HEK293 (cell line): ENCODE measurements around the gene SLC33A1.
A peak's percentile ranks its signal among the peaks of the same experiment; 100 is the strongest.

Experiments
- BCL11A ChIP-seq: fragments of 450-650 bp; formaldehyde crosslinking; IDR thresholded peaks from 2 replicates; pipeline ENCODE4 v1.5.1; 2016; ENCODE audit warnings: low read depth, missing biosample characterization, missing genetic modification characterization
- KLF9 ChIP-seq: fragments of 450-650 bp; formaldehyde crosslinking; IDR thresholded peaks from 2 replicates; pipeline ENCODE4 v1.5.1; 2016; ENCODE audit warnings: missing biosample characterization, missing genetic modification characterization, low read depth
- SP2 ChIP-seq: fragments of 450-650 bp; formaldehyde crosslinking; IDR thresholded peaks from 2 replicates; pipeline ENCODE4 v1.5.1; 2016; ENCODE audit warnings: missing biosample characterization, missing genetic modification characterization
- SP7 ChIP-seq: fragments of 450-650 bp; formaldehyde crosslinking; IDR thresholded peaks from 2 replicates; pipeline ENCODE4 v1.5.1; 2016; ENCODE audit warnings: missing biosample characterization, missing genetic modification characterization
- ZBTB20 ChIP-seq: fragments of 450-650 bp; formaldehyde crosslinking; IDR thresholded peaks from 2 replicates; pipeline ENCODE4 v1.5.1; 2016; ENCODE audit warnings: missing biosample characterization, missing genetic modification characterization
- ZEB2 ChIP-seq: fragments of 450-650 bp; formaldehyde crosslinking; IDR thresholded peaks from 2 replicates; pipeline ENCODE4 v1.5.1; 2016; ENCODE audit warnings: missing biosample characterization, missing genetic modification characterization
- ZFHX2 ChIP-seq: fragments of 450-650 bp; formaldehyde crosslinking; conservative IDR thresholded peaks from 2 replicates; pipeline ENCODE4 v1.5.1; 2016; ENCODE audit warnings: missing biosample characterization, missing genetic modification characterization
- ZIC2 ChIP-seq: fragments of 450-650 bp; formaldehyde crosslinking; IDR thresholded peaks from 2 replicates; pipeline ENCODE4 v1.5.1; 2016; ENCODE audit warnings: missing biosample characterization, missing genetic modification characterization
- ZNF169 ChIP-seq: fragments of 450-650 bp; formaldehyde crosslinking; IDR thresholded peaks from 2 replicates; pipeline ENCODE4 v1.5.1; 2016; ENCODE audit warnings: missing biosample characterization, missing genetic modification characterization
- ZNF2 ChIP-seq: fragments of 450-650 bp; formaldehyde crosslinking; IDR thresholded peaks from 2 replicates; pipeline ENCODE4 v1.5.1; 2016; ENCODE audit warnings: missing biosample characterization, missing genetic modification characterization
- ZNF221 ChIP-seq: fragments of 450-650 bp; formaldehyde crosslinking; IDR thresholded peaks from 2 replicates; pipeline ENCODE4 v1.5.1; 2017; ENCODE audit warnings: missing biosample characterization, missing genetic modification characterization, borderline replicate concordance
- ZNF274 ChIP-seq, 2 experiments: fragments of 200-500 bp in 1 of 2; fragments of 450-650 bp in 1 of 2; sonication (Bioruptor generic) in 1 of 2; formaldehyde crosslinking in 1 of 2; IDR thresholded peaks; 2 replicates each; pipeline versions ENCODE4 v1.5.1 to v1.6.1; 2014 to 2016; ENCODE audit warnings: borderline replicate concordance in 1 of 2, inconsistent platforms in 1 of 2, low read length in 1 of 2, missing biosample characterization in 1 of 2, missing genetic modification characterization in 1 of 2
- ZNF292 ChIP-seq: fragments of 450-650 bp; formaldehyde crosslinking; IDR thresholded peaks from 2 replicates; pipeline ENCODE4 v1.5.1; 2016; ENCODE audit warnings: low read depth, missing biosample characterization, missing genetic modification characterization, borderline replicate concordance
- ZNF335 ChIP-seq: fragments of 450-650 bp; formaldehyde crosslinking; conservative IDR thresholded peaks from 2 replicates; pipeline ENCODE4 v1.5.1; 2016; ENCODE audit warnings: missing biosample characterization, missing genetic modification characterization
- ZNF366 ChIP-seq: fragments of 450-650 bp; formaldehyde crosslinking; conservative IDR thresholded peaks from 2 replicates; pipeline ENCODE4 v1.5.1; 2016; ENCODE audit warnings: missing biosample characterization, missing genetic modification characterization
- ZNF555 ChIP-seq: fragments of 450-650 bp; formaldehyde crosslinking; conservative IDR thresholded peaks from 2 replicates; pipeline ENCODE4 v1.5.1; 2017; ENCODE audit warnings: missing biosample characterization, mild to moderate bottlenecking, missing genetic modification characterization, inconsistent platforms
- ZNF560 ChIP-seq: fragments of 450-650 bp; formaldehyde crosslinking; IDR thresholded peaks from 2 replicates; pipeline ENCODE4 v1.5.1; 2017; ENCODE audit warnings: missing biosample characterization, missing genetic modification characterization, borderline replicate concordance
- ZNF658 ChIP-seq: fragments of 450-650 bp; formaldehyde crosslinking; IDR thresholded peaks from 2 replicates; pipeline ENCODE4; 2016; ENCODE audit warnings: missing biosample characterization, missing genetic modification characterization
- ZNF660 ChIP-seq: fragments of 450-650 bp; IDR thresholded peaks from 2 replicates; pipeline ENCODE4 v1.5.1; 2018; ENCODE audit warnings: missing biosample characterization, mild to moderate bottlenecking, missing genetic modification characterization
- ZNF76 ChIP-seq: fragments of 450-650 bp; formaldehyde crosslinking; IDR thresholded peaks from 2 replicates; pipeline ENCODE4; 2016; ENCODE audit warnings: low read depth, missing biosample characterization, missing genetic modification characterization, borderline replicate concordance
- ZNF791 ChIP-seq: fragments of 450-650 bp; formaldehyde crosslinking; IDR thresholded peaks from 2 replicates; pipeline ENCODE4 v1.5.1; 2016; ENCODE audit warnings: missing biosample characterization, missing genetic modification characterization
- ZNF792 ChIP-seq: fragments of 450-650 bp; formaldehyde crosslinking; IDR thresholded peaks from 2 replicates; pipeline ENCODE4 v1.5.1; 2016; ENCODE audit warnings: missing biosample characterization, missing genetic modification characterization
- ZNF837 ChIP-seq: fragments of 450-650 bp; formaldehyde crosslinking; IDR thresholded peaks from 2 replicates; pipeline ENCODE4 v1.5.1; 2016; ENCODE audit warnings: missing biosample characterization, missing genetic modification characterization
- ZXDB ChIP-seq: fragments of 450-650 bp; formaldehyde crosslinking; IDR thresholded peaks from 2 replicates; pipeline ENCODE4 v1.5.1; 2016; ENCODE audit warnings: missing biosample characterization, missing genetic modification characterization
- TF ChIP-seq, protein P1 (sequence below): fragments of 450-650 bp; formaldehyde crosslinking; IDR thresholded peaks from 2 replicates; pipeline ENCODE4 v1.5.1; 2017; ENCODE audit warnings: missing biosample characterization, missing genetic modification characterization
- TF ChIP-seq, protein P2 (sequence below): fragments of 450-650 bp; formaldehyde crosslinking; IDR thresholded peaks from 2 replicates; pipeline ENCODE4 v1.5.0; 2017; ENCODE audit warnings: missing biosample characterization, missing genetic modification characterization, borderline replicate concordance
- TF ChIP-seq, protein P3 (sequence below): fragments of 450-650 bp; formaldehyde crosslinking; IDR thresholded peaks from 2 replicates; pipeline ENCODE4 v1.5.1; 2016; ENCODE audit warnings: missing biosample characterization, missing genetic modification characterization
- TF ChIP-seq, protein P4 (sequence below): fragments of 450-650 bp; IDR thresholded peaks from 2 replicates; pipeline ENCODE4 v1.5.1; 2018; ENCODE audit warnings: missing biosample characterization, missing genetic modification characterization
- TF ChIP-seq, protein P5 (sequence below): fragments of 450-650 bp; formaldehyde crosslinking; IDR thresholded peaks from 2 replicates; pipeline ENCODE4 v1.5.1; 2016; ENCODE audit warnings: missing biosample characterization, missing genetic modification characterization

SLC33A1 gene

DNA sequence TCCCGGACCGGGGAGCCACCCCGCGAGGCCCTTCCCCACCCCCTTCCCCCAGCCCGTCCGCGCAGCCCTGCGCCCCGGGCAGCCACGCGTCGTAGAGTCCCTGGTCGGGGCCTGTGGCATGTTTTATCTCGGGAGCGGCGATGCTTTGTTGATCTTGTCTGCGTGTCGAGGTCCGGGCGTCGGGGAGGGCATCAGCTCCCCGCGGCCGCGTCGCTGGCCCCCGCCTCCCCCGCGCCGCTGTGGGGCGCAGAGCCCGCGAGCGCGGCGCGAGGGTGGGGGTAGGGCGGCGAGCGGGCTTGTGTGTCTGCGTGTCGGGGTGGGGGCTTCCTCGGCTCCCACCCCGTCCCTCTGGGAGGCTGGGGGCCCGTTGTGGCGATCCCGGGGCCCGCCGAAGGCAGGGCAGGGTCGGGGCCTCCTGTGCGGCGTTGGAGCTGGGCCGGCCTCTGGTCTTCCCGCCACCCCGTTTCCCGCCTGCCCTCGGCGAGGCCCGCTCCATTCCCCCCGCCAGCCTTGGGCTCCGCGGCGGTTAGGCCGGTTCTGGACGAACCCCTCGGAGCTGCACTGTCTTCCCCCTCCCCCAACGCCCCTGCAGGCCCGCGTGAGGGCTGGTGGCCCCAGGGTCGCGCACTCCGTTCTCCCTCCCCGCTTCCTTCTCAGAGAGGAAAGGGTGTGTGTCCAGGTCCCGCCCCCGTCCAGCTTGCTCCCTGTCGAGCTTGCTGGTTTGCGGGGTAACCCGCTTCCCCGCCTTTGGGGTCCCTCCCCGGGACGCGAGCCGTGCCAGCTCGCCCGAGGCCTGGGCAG is 16.9 kb upstream of the SLC33A1 start (continued):
- no peak for TF ChIP-seq ZNF555 (tag by site-specific recombination)
- TF ChIP-seq SP2 (tag by site-specific recombination): peak; percentile 84
- TF ChIP-seq, protein P1, sequence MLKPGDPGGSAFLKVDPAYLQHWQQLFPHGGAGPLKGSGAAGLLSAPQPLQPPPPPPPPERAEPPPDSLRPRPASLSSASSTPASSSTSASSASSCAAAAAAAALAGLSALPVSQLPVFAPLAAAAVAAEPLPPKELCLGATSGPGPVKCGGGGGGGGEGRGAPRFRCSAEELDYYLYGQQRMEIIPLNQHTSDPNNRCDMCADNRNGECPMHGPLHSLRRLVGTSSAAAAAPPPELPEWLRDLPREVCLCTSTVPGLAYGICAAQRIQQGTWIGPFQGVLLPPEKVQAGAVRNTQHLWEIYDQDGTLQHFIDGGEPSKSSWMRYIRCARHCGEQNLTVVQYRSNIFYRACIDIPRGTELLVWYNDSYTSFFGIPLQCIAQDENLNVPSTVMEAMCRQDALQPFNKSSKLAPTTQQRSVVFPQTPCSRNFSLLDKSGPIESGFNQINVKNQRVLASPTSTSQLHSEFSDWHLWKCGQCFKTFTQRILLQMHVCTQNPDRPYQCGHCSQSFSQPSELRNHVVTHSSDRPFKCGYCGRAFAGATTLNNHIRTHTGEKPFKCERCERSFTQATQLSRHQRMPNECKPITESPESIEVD: no peak
- no peak for TF ChIP-seq ZNF660 (tag by site-specific recombination)
- TF ChIP-seq ZEB2 (tag by site-specific recombination): peak; percentile 16; the same call in 1 of the 2 replicates
- no peak for TF ChIP-seq ZNF292
- no peak for TF ChIP-seq ZNF791 (tag by site-specific recombination)
- TF ChIP-seq ZBTB20 (tag by site-specific recombination): peak; percentile 41; the same call in 1 of the 2 replicates
- TF ChIP-seq ZNF274 (IDR thresholded peaks at IDR 0.05; ENCODE audit: low read length): no peak
- no peak for TF ChIP-seq ZNF274 (tag by site-specific recombination; IDR thresholded peaks at IDR 0.05; ENCODE audit: borderline replicate concordance)
- TF ChIP-seq ZIC2 (tag by site-specific recombination): no peak
- TF ChIP-seq ZNF792: no peak
- peak; percentile 67 for TF ChIP-seq KLF9
- TF ChIP-seq, protein P2, sequence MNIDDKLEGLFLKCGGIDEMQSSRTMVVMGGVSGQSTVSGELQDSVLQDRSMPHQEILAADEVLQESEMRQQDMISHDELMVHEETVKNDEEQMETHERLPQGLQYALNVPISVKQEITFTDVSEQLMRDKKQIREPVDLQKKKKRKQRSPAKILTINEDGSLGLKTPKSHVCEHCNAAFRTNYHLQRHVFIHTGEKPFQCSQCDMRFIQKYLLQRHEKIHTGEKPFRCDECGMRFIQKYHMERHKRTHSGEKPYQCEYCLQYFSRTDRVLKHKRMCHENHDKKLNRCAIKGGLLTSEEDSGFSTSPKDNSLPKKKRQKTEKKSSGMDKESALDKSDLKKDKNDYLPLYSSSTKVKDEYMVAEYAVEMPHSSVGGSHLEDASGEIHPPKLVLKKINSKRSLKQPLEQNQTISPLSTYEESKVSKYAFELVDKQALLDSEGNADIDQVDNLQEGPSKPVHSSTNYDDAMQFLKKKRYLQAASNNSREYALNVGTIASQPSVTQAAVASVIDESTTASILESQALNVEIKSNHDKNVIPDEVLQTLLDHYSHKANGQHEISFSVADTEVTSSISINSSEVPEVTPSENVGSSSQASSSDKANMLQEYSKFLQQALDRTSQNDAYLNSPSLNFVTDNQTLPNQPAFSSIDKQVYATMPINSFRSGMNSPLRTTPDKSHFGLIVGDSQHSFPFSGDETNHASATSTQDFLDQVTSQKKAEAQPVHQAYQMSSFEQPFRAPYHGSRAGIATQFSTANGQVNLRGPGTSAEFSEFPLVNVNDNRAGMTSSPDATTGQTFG (tag by site-specific recombination): no peak
- TF ChIP-seq, protein P3, sequence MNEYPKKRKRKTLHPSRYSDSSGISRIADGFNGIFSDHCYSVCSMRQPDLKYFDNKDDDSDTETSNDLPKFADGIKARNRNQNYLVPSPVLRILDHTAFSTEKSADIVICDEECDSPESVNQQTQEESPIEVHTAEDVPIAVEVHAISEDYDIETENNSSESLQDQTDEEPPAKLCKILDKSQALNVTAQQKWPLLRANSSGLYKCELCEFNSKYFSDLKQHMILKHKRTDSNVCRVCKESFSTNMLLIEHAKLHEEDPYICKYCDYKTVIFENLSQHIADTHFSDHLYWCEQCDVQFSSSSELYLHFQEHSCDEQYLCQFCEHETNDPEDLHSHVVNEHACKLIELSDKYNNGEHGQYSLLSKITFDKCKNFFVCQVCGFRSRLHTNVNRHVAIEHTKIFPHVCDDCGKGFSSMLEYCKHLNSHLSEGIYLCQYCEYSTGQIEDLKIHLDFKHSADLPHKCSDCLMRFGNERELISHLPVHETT (tag by site-specific recombination): no peak
- TF ChIP-seq ZNF335 (tag by site-specific recombination): peak; percentile 56; the same call in 1 of the 2 replicates
- no peak for TF ChIP-seq ZNF560
- no peak for TF ChIP-seq ZNF837 (tag by site-specific recombination)
- TF ChIP-seq, protein P4, sequence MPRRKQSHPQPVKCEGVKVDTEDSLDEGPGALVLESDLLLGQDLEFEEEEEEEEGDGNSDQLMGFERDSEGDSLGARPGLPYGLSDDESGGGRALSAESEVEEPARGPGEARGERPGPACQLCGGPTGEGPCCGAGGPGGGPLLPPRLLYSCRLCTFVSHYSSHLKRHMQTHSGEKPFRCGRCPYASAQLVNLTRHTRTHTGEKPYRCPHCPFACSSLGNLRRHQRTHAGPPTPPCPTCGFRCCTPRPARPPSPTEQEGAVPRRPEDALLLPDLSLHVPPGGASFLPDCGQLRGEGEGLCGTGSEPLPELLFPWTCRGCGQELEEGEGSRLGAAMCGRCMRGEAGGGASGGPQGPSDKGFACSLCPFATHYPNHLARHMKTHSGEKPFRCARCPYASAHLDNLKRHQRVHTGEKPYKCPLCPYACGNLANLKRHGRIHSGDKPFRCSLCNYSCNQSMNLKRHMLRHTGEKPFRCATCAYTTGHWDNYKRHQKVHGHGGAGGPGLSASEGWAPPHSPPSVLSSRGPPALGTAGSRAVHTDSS (tag by site-specific recombination): no peak
- TF ChIP-seq, protein P5, sequence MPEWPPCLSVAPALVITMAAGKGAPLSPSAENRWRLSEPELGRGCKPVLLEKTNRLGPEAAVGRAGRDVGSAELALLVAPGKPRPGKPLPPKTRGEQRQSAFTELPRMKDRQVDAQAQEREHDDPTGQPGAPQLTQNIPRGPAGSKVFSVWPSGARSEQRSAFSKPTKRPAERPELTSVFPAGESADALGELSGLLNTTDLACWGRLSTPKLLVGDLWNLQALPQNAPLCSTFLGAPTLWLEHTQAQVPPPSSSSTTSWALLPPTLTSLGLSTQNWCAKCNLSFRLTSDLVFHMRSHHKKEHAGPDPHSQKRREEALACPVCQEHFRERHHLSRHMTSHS (tag by site-specific recombination): no peak
- 0 out of 2 replicates have a peak, but pooled peaks have one; percentile 13 for TF ChIP-seq ZNF366 (tag by site-specific recombination)
- peak; percentile 56; the same call in 1 of the 2 replicates for TF ChIP-seq ZNF76 (tag by site-specific recombination)
- TF ChIP-seq ZNF221 (tag by site-specific recombination): no peak
- 0 out of 2 replicates have a peak, but pooled peaks have one; percentile 13 for TF ChIP-seq ZFHX2
- TF ChIP-seq BCL11A (tag by site-specific recombination): 0 out of 2 replicates have a peak, but pooled peaks have one; percentile 15
- 0 out of 2 replicates have a peak, but pooled peaks have one; percentile 44 for TF ChIP-seq ZNF2
- TF ChIP-seq SP7 (tag by site-specific recombination): peak; percentile 20; the same call in 1 of the 2 replicates
- peak; percentile 75 for TF ChIP-seq ZXDB
- no peak for TF ChIP-seq ZNF658 (tag by site-specific recombination)
- TF ChIP-seq ZNF169: no peak
